ENCODE results near the gene USP35.

GRCh38 chr11:78251083-78251775 is 62.5 kb downstream of the USP35 start:
- TF ChIP-seq CTCF (IDR thresholded peaks at IDR 0.05) (no peak), POLR2A (IDR thresholded peaks at IDR 0.05; ENCODE audit: low read length) (no peak), ZFP36 (IDR thresholded peaks at IDR 0.05; ENCODE audit: borderline replicate concordance, partially characterized antibody) (no peak), HMGXB4 (CRISPR knock-in tag; IDR thresholded peaks at IDR 0.05; ENCODE audit: borderline replicate concordance) (no peak), RAD21 (conservative IDR thresholded peaks at IDR 0.05 in 1 of 2, IDR thresholded peaks at IDR 0.05 in 1 of 2) (no peak), HDAC2 (IDR thresholded peaks at IDR 0.05) (no peak), RNF2 (IDR thresholded peaks at IDR 0.05; ENCODE audit: borderline replicate concordance, low read depth) (no peak), MAX (IDR thresholded peaks at IDR 0.05) (no peak), CEBPB (IDR thresholded peaks at IDR 0.05) (no peak), JUNB (IDR thresholded peaks at IDR 0.05) (no peak), CBX8 (IDR thresholded peaks at IDR 0.05) (no peak), E2F6 (IDR thresholded peaks at IDR 0.05; ENCODE audit: borderline replicate concordance, low read depth) (no peak), ATOH8 (CRISPR knock-in tag; IDR thresholded peaks at IDR 0.05; ENCODE audit: low read depth) (no peak), REST (IDR thresholded peaks at IDR 0.05) (no peak)

All from A549 (cell line).